Caco-2 (cell line): ENCODE measurements around the gene CDK5RAP1. TPM values are rescaled to one million over a fixed set of nuclear protein-coding genes. Genes with fewer than 3 reads are reported as not detected.

Source experiments
- BruUV-seq: library from RNA; stranded (reverse); fragments of 400-500 nt; replicated peaks from 2 replicates; lab custom pipeline; 2021; lab: Mats Ljungman, UMichigan
- CTCF ChIA-PET: fragments of 300-600 bp; sonication (Branson Sonifier 250); formaldehyde crosslinking; loops from one replicate; lab custom pipeline; 2022; ENCODE audit warnings: antibody characterized with exemption; lab: Charles Lee
- POLR2A ChIA-PET: fragments of 300-600 bp; sonication (Branson Sonifier 250); formaldehyde crosslinking; loops from one replicate; lab custom pipeline; 2022; ENCODE audit warnings: antibody characterized with exemption; lab: Charles Lee
- DNase-seq, 2 experiments: peaks; one replicate each; pipeline versions ENCODE4 v3.0.0 to v3.0.0-alpha.2; 2020 to 2022
- H3K27me3 ChIP-seq: replicated peaks from 2 replicates; pipeline ENCODE4 v1.6.0; 2011; ENCODE audit warnings: low read length; ENCODE audit not compliant: control insufficient read depth, insufficient read depth
- H3K36me3 ChIP-seq: 2 replicates; pipeline ENCODE4 v1.5.1; 2011; ENCODE audit warnings: low read length; ENCODE audit not compliant: control insufficient read depth, insufficient read depth
- H3K4me1 ChIP-seq: fragments of 250-450 bp; sonication (Bioruptor Pico); 2 replicates; pipeline ENCODE4 v1.5.1; 2020; ENCODE audit warnings: mild to moderate bottlenecking
- H3K4me3 ChIP-seq: 2 replicates; pipeline ENCODE4 v1.5.1; 2011; ENCODE audit warnings: low read depth, mild to moderate bottlenecking, control low read depth, low read length
- H3K9me3 ChIP-seq: fragments of 250-450 bp; sonication (Bioruptor Pico); 2 replicates; pipeline ENCODE4 v1.5.1; 2020; ENCODE audit warnings: mild to moderate bottlenecking, moderate library complexity
- H3K27ac Mint-ChIP-seq: one replicate; pipeline ENCODE4 v1.8.0; 2022; ENCODE audit warnings: mixed read lengths; ENCODE audit not compliant: unreplicated experiment
- H3K27me3 Mint-ChIP-seq: one replicate; pipeline ENCODE4 v1.8.0; 2022; ENCODE audit warnings: mixed read lengths; ENCODE audit not compliant: insufficient read depth, unreplicated experiment
- H3K36me3 Mint-ChIP-seq: one replicate; pipeline ENCODE4 v1.8.0; 2022; ENCODE audit warnings: mild to moderate bottlenecking, mixed read lengths; ENCODE audit not compliant: insufficient read depth, unreplicated experiment
- H3K4me1 Mint-ChIP-seq: one replicate; pipeline ENCODE4 v1.8.0; 2022; ENCODE audit warnings: low read depth, mixed read lengths; ENCODE audit not compliant: unreplicated experiment
- H3K4me3 Mint-ChIP-seq: one replicate; pipeline ENCODE4 v1.8.0; 2022; ENCODE audit warnings: mild to moderate bottlenecking, moderate library complexity, mixed read lengths; ENCODE audit not compliant: unreplicated experiment
- H3K9me3 Mint-ChIP-seq: one replicate; pipeline ENCODE4 v1.8.0; 2022; ENCODE audit warnings: mixed read lengths; ENCODE audit not compliant: unreplicated experiment
- intact Hi-C: fragments of 100-400 bp; cut with micrococcal nuclease; formaldehyde crosslinking; loops from one replicate; pipeline ENCODE4 v1.10.0; 2022; ENCODE audit not compliant: unreplicated experiment
- total RNA-seq: library from RNA; stranded (reverse); gene quantifications from 2 replicates; pipeline ENCODE4 v1.2.3, GENCODE V29; 2022
- TF ChIP-seq, protein P1 (sequence below), 2 experiments: fragments of 200-600 bp in 1 of 2; IDR thresholded peaks; 1 replicate in 1 of 2; 2 replicates in 1 of 2; pipeline versions ENCODE4 v1.5.1 to v1.8.0; 2011 to 2022; ENCODE audit warnings: antibody characterized with exemption in 1 of 2, control low read depth in 1 of 2, inconsistent platforms in 1 of 2, low read depth in 1 of 2, low read length in 1 of 2, mild to moderate bottlenecking in 1 of 2, moderate library complexity in 1 of 2; ENCODE audit not compliant: insufficient read depth in 1 of 2, severe bottlenecking in 1 of 2, unreplicated experiment in 1 of 2

The CDK5RAP1 gene
- total RNA-seq, 1 experiment from 2014 or later, result 116 TPM

GRCh38 chr20:33387177-33387576 is 14.1 kb downstream of the CDK5RAP1 start:
- POLR2A ChIA-PET, result no interaction called here
- H3K4me3 ChIP-seq, result no peak overlapping the region
- intact Hi-C loops, result no loop called here
- no peaks in the 10 kb centered on the region for H3K9me3 ChIP-seq
- DNase-seq, result peak in 1 of 2 experiments; percentile 45
- no peaks in the 10 kb centered on the region for H3K9me3 Mint-ChIP-seq
- TF ChIP-seq, protein P1, sequence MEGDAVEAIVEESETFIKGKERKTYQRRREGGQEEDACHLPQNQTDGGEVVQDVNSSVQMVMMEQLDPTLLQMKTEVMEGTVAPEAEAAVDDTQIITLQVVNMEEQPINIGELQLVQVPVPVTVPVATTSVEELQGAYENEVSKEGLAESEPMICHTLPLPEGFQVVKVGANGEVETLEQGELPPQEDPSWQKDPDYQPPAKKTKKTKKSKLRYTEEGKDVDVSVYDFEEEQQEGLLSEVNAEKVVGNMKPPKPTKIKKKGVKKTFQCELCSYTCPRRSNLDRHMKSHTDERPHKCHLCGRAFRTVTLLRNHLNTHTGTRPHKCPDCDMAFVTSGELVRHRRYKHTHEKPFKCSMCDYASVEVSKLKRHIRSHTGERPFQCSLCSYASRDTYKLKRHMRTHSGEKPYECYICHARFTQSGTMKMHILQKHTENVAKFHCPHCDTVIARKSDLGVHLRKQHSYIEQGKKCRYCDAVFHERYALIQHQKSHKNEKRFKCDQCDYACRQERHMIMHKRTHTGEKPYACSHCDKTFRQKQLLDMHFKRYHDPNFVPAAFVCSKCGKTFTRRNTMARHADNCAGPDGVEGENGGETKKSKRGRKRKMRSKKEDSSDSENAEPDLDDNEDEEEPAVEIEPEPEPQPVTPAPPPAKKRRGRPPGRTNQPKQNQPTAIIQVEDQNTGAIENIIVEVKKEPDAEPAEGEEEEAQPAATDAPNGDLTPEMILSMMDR (IDR thresholded peaks at IDR 0.05; ENCODE audit: insufficient read depth in 1 of 2, low read depth in 1 of 2, low read length in 1 of 2, severe bottlenecking in 1 of 2, unreplicated experiment in 1 of 2), result no peak
- CTCF ChIA-PET, result no interaction called here
- peaks cover 81% of the 10 kb centered on the region for H3K36me3 Mint-ChIP-seq
- H3K27me3 Mint-ChIP-seq, result no peaks in the 10 kb centered on the region
- no peak overlapping the region for H3K4me3 Mint-ChIP-seq
- no peaks in the 10 kb centered on the region for H3K4me1 ChIP-seq
- no peak overlapping the region for H3K27ac Mint-ChIP-seq
- H3K4me1 Mint-ChIP-seq, result no peaks in the 10 kb centered on the region
- H3K36me3 ChIP-seq, result peaks cover 6% of the 10 kb centered on the region
- no peaks in the 10 kb centered on the region for H3K27me3 ChIP-seq
- BruUV-seq, result no TSS peak

DNA sequence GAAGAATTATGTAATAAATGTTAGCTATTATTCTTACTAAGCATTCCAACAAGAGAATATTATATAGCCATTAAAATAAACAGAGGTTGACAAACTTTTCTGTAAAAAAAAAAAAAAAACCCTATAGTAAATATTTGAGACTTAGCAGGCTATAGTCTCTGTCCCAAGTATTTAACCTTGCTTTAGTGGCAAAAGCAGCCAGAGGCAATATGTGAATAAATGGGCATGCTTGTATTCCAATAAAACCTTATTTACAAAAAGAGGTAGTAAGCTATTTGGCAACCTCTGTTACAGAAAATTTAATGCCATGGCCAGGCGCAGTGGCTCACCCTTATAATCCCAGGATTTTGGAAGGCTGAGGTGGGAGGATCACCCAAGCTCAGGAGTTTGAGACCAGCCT is 14.6 kb downstream of the CDK5RAP1 start:
- no peak overlapping the region for H3K4me3 Mint-ChIP-seq
- H3K27me3 Mint-ChIP-seq, result no peaks in the 10 kb centered on the region
- no peak overlapping the region for H3K27ac Mint-ChIP-seq
- DNase-seq, result peak in 1 of 2 experiments; percentile 17
- Histone ChIP-seq H3K9me3 (no peaks in the 10 kb centered on the region), H3K4me3 (no peak overlapping the region), H3K36me3 (peaks cover 6% of the 10 kb centered on the region), H3K27me3 (no peaks in the 10 kb centered on the region), H3K4me1 (no peaks in the 10 kb centered on the region)
- BruUV-seq, result no TSS peak
- POLR2A ChIA-PET, result interaction anchor here (0.6 kb wide), 1 partner anchor 42 kb away, joined by 7 read pairs; no protein-coding TSS in a partner anchor
- H3K36me3 Mint-ChIP-seq, result peaks cover 81% of the 10 kb centered on the region
- intact Hi-C loops, result no loop called here
- no peaks in the 10 kb centered on the region for H3K9me3 Mint-ChIP-seq
- H3K4me1 Mint-ChIP-seq, result no peaks in the 10 kb centered on the region
- TF ChIP-seq, protein P1 (IDR thresholded peaks at IDR 0.05; ENCODE audit: insufficient read depth in 1 of 2, low read depth in 1 of 2, low read length in 1 of 2, severe bottlenecking in 1 of 2, unreplicated experiment in 1 of 2), result no peak
- CTCF ChIA-PET, result no interaction called here

DNA sequence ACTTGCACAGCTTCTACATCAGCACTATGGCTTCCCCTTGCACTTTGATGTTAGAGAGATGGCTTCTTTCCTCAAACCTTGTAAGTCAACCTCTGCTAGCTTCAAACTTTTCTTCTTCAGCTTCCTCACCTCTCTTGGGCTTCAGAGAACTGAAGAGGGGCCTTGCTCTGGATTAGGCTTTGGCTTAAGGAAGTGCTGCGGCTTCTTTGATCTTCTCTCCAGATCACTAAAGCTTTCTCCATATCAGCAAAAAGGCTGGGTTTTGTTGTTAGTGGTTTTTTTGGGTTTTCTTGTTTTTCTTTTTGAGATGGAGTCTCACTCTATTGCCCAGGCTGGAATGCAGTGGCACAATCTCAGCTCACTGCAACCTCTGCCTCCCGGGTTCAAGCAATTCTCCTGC is 24.0 kb downstream of the CDK5RAP1 start:
- Mint-ChIP-seq H3K27me3 (no peaks in the 10 kb centered on the region), H3K9me3 (no peaks in the 10 kb centered on the region), H3K4me1 (peaks cover 17% of the 10 kb centered on the region), H3K36me3 (peaks cover 79% of the 10 kb centered on the region), H3K27ac (no peak overlapping the region), H3K4me3 (no peak overlapping the region)
- Histone ChIP-seq H3K9me3 (no peaks in the 10 kb centered on the region), H3K36me3 (peaks cover 12% of the 10 kb centered on the region), H3K27me3 (no peaks in the 10 kb centered on the region), H3K4me1 (peaks cover 11% of the 10 kb centered on the region), H3K4me3 (no peak overlapping the region)
- TF ChIP-seq, protein P1 (IDR thresholded peaks at IDR 0.05; ENCODE audit: insufficient read depth in 1 of 2, low read depth in 1 of 2, low read length in 1 of 2, severe bottlenecking in 1 of 2, unreplicated experiment in 1 of 2), result no peak
- POLR2A ChIA-PET, result no interaction called here
- intact Hi-C loops, result no loop called here
- CTCF ChIA-PET, result no interaction called here
- peak in 1 of 2 experiments; percentile 2 for DNase-seq
- TSS peak; percentile 3 for BruUV-seq
